HCT116 (cell line): Measurements from ENCODE around the gene NEK6. TPM values are rescaled to one million over a fixed set of nuclear protein-coding genes. Genes with fewer than 3 reads are reported as not detected.

Experiments used
- ATAC-seq: fragments of 200-7000 bp; cut with Tn5 transposase; 2 replicates; pipeline ENCODE4 v1.9.1; 2020; ENCODE audit warnings: mild to moderate bottlenecking, moderate library complexity
- BruUV-seq: library from RNA; stranded (reverse); fragments of 400-500 nt; replicated peaks from 2 replicates; lab custom pipeline; 2021; lab: Mats Ljungman, UMichigan
- CTCF ChIA-PET: fragments of 300-600 bp; sonication (Branson Sonifier 250); formaldehyde crosslinking; loops from one replicate; lab custom pipeline; 2021; ENCODE audit warnings: antibody characterized with exemption; lab: Charles Lee
- POLR2A ChIA-PET: fragments of 300-600, 350-600 bp; sonication (Branson Sonifier 250); formaldehyde crosslinking; loops from one replicate; lab custom pipeline; 2021; ENCODE audit warnings: antibody characterized with exemption; lab: Charles Lee
- RAD21 ChIA-PET, 2 experiments: fragments of 300-600 bp; sonication (Branson Sonifier 250); formaldehyde crosslinking; loops; one replicate each; lab custom pipeline; 2023; ENCODE audit warnings: low total read pairs in 2 of 2; ENCODE audit not compliant: uncharacterized antibody in 2 of 2, unreplicated experiment in 2 of 2, low non-redundant PET in 1 of 2; lab: Charles Lee
- DNase-seq: peaks from one replicate; pipeline ENCODE4 v3.0.0-alpha.2; 2010; ENCODE audit warnings: low read depth, low spot score
- H2AFZ ChIP-seq: fragments of 200-600 bp; shearing (Covaris generic), sonication (generic); 2 replicates; pipeline ENCODE4 v1.6.1; 2017; ENCODE audit warnings: low read depth, mixed run types, mixed read lengths, antibody characterized with exemption, low read length; ENCODE audit not compliant: poor library complexity, severe bottlenecking
- H3K27ac ChIP-seq: 2 replicates; pipeline ENCODE4 v1.5.1; 2012; ENCODE audit warnings: low read depth, low read length
- H3K27me3 ChIP-seq: fragments of 200-600 bp; sonication (generic); 2 replicates; pipeline ENCODE4 v1.6.1; 2016; ENCODE audit warnings: mixed run types, low read length, mixed read lengths; ENCODE audit not compliant: insufficient read depth
- H3K36me3 ChIP-seq, 2 experiments: fragments of 200-500 bp in 1 of 2; fragments of 200-600 bp in 1 of 2; sonication (Bioruptor generic) in 1 of 2; sonication (generic) in 1 of 2; 2 replicates each; pipeline versions ENCODE4 v1.5.1 to v1.6.1; 2014 to 2016; ENCODE audit warnings: low read length in 2 of 2, inconsistent platforms in 1 of 2, mixed read lengths in 1 of 2, mixed run types in 1 of 2; ENCODE audit not compliant: insufficient read depth in 2 of 2, control insufficient read depth in 1 of 2
- H3K4me1 ChIP-seq, 2 experiments: fragments of 200-600 bp in 1 of 2; sonication (generic) in 1 of 2; 2 replicates each; pipeline versions ENCODE4 v1.5.1 to v1.6.1; 2012 to 2017; ENCODE audit warnings: low read length in 2 of 2, inconsistent platforms in 1 of 2, mild to moderate bottlenecking in 1 of 2, mixed read lengths in 1 of 2, mixed run types in 1 of 2, moderate library complexity in 1 of 2; ENCODE audit not compliant: insufficient read depth in 2 of 2, control insufficient read depth in 1 of 2
- H3K4me2 ChIP-seq: fragments of 200-600 bp; sonication (generic); 2 replicates; pipeline ENCODE4 v1.6.1; 2017; ENCODE audit warnings: mixed run types, low read length, mixed read lengths
- H3K4me3 ChIP-seq, 2 experiments: fragments of 200-600 bp in 1 of 2; sonication (generic) in 1 of 2; replicated peaks in 1 of 2; 2 replicates each; pipeline ENCODE4 v1.5.1; 2011 to 2016; ENCODE audit warnings: low read length in 2 of 2, control low read depth in 1 of 2, low read depth in 1 of 2, mild to moderate bottlenecking in 1 of 2, mixed read lengths in 1 of 2, mixed run types in 1 of 2
- H3K79me2 ChIP-seq: fragments of 200-600 bp; sonication (generic); 2 replicates; pipeline ENCODE4 v1.6.1; 2017; ENCODE audit warnings: mild to moderate bottlenecking, mixed run types, low read length, moderate library complexity, mixed read lengths; ENCODE audit not compliant: insufficient read depth
- H3K9ac ChIP-seq: fragments of 200-600 bp; sonication (generic); 2 replicates; pipeline ENCODE4 v1.6.1; 2016; ENCODE audit warnings: low read length, mixed read lengths
- H3K9me2 ChIP-seq: fragments of 200-600 bp; sonication (generic), shearing (Covaris generic); 2 replicates; pipeline ENCODE4 v1.6.1; 2017; ENCODE audit warnings: mixed run types, mild to moderate bottlenecking, moderate library complexity; ENCODE audit not compliant: insufficient read depth
- H3K9me3 ChIP-seq, 2 experiments: fragments of 200-500 bp in 1 of 2; fragments of 200-600 bp in 1 of 2; sonication (Bioruptor generic) in 1 of 2; sonication (generic) in 1 of 2; 2 replicates each; pipeline ENCODE4 v1.6.1; 2014 to 2017; ENCODE audit warnings: low read length in 2 of 2, mixed read lengths in 2 of 2, inconsistent platforms in 1 of 2, low read depth in 1 of 2, mild to moderate bottlenecking in 1 of 2, mixed run types in 1 of 2, moderate library complexity in 1 of 2; ENCODE audit not compliant: control insufficient read depth in 1 of 2, insufficient read depth in 1 of 2
- H4K20me1 ChIP-seq: fragments of 200-600 bp; sonication (generic), shearing (Covaris generic); 2 replicates; pipeline ENCODE4 v1.6.1; 2017; ENCODE audit warnings: mixed run types, mild to moderate bottlenecking, moderate library complexity; ENCODE audit not compliant: insufficient read depth
- CTCF ChIP-seq, 3 experiments: fragments of 200-600 bp in 1 of 3; sonication (generic) in 1 of 3; IDR thresholded peaks in 2 of 3; conservative IDR thresholded peaks in 1 of 3; 2 replicates each; pipeline ENCODE4 v1.5.1; 2012 to 2017; ENCODE audit warnings: low read depth in 2 of 3, low read length in 2 of 3, antibody characterized with exemption in 1 of 3, borderline replicate concordance in 1 of 3, control low read depth in 1 of 3, mild to moderate bottlenecking in 1 of 3, mixed read lengths in 1 of 3, mixed run types in 1 of 3, moderate library complexity in 1 of 3; ENCODE audit not compliant: insufficient read depth in 1 of 3
- EZH2 ChIP-seq: fragments of 200-600 bp; sonication (generic); IDR thresholded peaks from 2 replicates; pipeline ENCODE4 v1.6.1; 2017; ENCODE audit warnings: antibody characterized with exemption, mixed run types
- FOSL1 ChIP-seq: IDR thresholded peaks from 2 replicates; pipeline ENCODE4 v1.6.1; 2012; ENCODE audit warnings: low read depth
- JUND ChIP-seq: IDR thresholded peaks from 2 replicates; pipeline ENCODE4 v1.6.1; 2012
- SRF ChIP-seq: IDR thresholded peaks from 2 replicates; pipeline ENCODE4 v1.6.1; 2012; ENCODE audit warnings: low read depth
- YY1 ChIP-seq: IDR thresholded peaks from 2 replicates; pipeline ENCODE4 v1.6.1; 2011; ENCODE audit warnings: low read length, low read depth, moderate library complexity, mild to moderate bottlenecking; ENCODE audit not compliant: insufficient replicate concordance; ENCODE audit errors: extremely low read depth
- intact Hi-C: fragments of 100-400 bp; cut with micrococcal nuclease; formaldehyde crosslinking; loops from 2 replicates; pipeline ENCODE4 v1.10.0; 2022
- total RNA-seq: library from RNA; stranded (reverse); gene quantifications from one replicate; pipeline ENCODE4 v1.2.1, GENCODE V29; 2021; ENCODE audit not compliant: unreplicated experiment
- TF ChIP-seq, protein P1 (sequence below): IDR thresholded peaks from 2 replicates; pipeline ENCODE4 v1.6.1; 2012

Gene NEK6
- total RNA-seq, 1 experiment from 2014 or later = 40.8 TPM

GRCh38 chr9:124340219-124341069 is 82.7 kb downstream of the NEK6 start:
- Histone ChIP-seq H3K9ac (no peak overlapping the region), H3K79me2 (no peaks in the 10 kb centered on the region), H4K20me1 (no peaks in the 10 kb centered on the region), H3K36me3 (peaks cover 3 to 7% of the 10 kb centered on the region in 2 experiments; a peak in 1 of 4 replicates), H3K9me2 (no peaks in the 10 kb centered on the region), H2AFZ (no peak overlapping the region)
- POLR2A ChIA-PET = no interaction called here
- TF ChIP-seq EZH2 (no peak), CTCF (IDR thresholded peaks at IDR 0.05 in 2 of 3, conservative IDR thresholded peaks at IDR 0.05 in 1 of 3; ENCODE audit: borderline replicate concordance in 1 of 3, insufficient read depth in 1 of 3, low read depth in 2 of 3, low read length in 2 of 3) (no peak), YY1 (no peak), FOSL1 (no peak), SRF (no peak), JUND (no peak)
- TF ChIP-seq, protein P1, sequence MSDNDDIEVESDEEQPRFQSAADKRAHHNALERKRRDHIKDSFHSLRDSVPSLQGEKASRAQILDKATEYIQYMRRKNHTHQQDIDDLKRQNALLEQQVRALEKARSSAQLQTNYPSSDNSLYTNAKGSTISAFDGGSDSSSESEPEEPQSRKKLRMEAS = no peak
- TF ChIP-seq, all 23 proteins: peak for 0
- Histone ChIP-seq H3K9me3 (no peaks in the 10 kb centered on the region), H3K4me1 (peaks cover 9 to 22% of the 10 kb centered on the region in 2 experiments), H3K27me3 (no peaks in the 10 kb centered on the region), H3K27ac (no peak overlapping the region), H3K4me2 (no peak overlapping the region), H3K4me3 (no peak overlapping the region)
- DNase-seq (no peak), ATAC-seq (no peak)
- CTCF ChIA-PET = no interaction called here
- BruUV-seq = no TSS peak
- RAD21 ChIA-PET = no interaction called here
- intact Hi-C loops = no loop called here
